Lung microvascular endothelial cell (primary cell): ENCODE data around the gene CHST11. TPM values are rescaled to one million over a fixed set of nuclear protein-coding genes. Genes with fewer than 3 reads are reported as not detected.
A peak's percentile ranks its signal among the peaks of the same experiment; 100 is the strongest.

Experiments used
- DNase-seq, 2 donors: peaks; one replicate each; pipeline versions ENCODE4 v3.0.0 to v3.0.0-alpha.2; 2010; ENCODE audit warnings: low read depth in 2 of 2
- total RNA-seq: library from RNA; depleted of rRNA; stranded (reverse); fragments of >200 nt; gene quantifications from 2 replicates; pipeline ENCODE4 v1.2.1, GENCODE V29; 2014

CHST11 gene
- total RNA-seq, 1 donor from 2014 or later, result 4.8 TPM

DNA sequence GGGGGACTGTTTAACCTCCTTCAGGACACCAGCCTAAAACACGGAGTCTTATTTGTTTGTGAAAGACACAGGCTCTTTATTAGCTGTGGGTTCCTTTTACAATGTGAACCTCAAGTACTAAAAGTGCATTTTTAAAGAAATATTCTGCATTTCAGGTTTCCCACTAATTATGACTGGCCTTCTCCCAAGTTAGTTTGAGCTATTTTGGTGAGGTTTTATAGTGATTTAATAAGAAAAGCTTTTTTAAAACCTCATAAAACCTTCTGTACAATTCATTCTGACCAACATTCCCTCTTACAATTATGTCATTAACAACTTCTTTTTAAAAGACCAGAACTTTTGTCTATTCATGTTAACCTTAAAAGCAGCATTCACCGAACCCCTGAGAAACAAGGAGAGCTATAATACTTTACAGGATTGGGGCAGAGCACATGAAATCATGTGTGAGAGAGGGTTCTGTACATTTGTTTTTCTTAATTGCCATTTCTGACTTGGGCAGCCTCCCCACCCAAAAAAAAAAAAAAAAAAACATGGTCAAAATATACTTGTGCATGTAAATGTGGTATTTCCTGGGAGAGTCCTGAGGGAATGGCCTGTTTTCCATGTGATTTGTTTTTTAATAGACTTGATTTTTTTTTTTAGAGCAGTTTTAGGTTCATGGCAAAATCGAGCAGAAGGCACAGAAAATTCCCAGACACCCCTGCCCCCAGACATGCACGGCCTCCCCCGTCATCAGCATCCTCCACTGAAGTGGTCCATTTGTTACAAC, 169.5 kb downstream of the CHST11 start:
- no peak for DNase-seq

DNA sequence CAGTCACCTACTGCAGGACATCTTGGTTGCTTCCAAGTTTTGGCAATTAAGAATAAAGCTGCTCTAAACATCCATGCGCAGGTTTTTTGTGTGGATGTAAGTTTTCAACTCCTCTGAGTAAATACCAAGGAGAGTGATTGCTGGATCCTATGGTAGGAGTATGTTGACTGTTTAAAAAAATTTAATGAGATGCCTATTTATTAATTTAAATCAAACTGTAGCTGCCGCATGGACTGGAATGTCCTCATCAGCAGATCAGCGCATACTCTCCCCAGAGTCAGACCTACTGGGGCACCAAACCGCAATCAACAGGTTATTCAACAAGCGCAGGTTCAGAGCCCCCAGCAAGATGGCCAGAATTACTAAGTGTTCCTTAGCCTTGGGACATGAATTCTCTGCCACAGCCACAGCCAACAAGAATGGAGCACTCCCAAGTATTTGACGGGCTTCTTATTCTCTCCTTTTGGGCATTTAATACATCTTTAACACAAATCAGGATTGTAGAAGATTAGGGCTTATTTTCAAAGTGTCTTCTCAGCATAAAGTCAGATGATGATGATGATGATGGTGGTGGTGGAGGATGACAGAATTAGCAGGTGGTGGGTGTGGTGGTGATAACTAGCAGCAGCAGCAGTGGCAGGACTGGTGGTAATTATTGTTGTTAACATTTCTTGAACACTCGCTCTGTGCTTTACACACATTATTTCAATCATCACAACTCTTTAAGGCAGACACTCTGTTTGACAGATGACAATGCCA, 170.7 kb downstream of the CHST11 start:
- DNase-seq, result no peak

DNA sequence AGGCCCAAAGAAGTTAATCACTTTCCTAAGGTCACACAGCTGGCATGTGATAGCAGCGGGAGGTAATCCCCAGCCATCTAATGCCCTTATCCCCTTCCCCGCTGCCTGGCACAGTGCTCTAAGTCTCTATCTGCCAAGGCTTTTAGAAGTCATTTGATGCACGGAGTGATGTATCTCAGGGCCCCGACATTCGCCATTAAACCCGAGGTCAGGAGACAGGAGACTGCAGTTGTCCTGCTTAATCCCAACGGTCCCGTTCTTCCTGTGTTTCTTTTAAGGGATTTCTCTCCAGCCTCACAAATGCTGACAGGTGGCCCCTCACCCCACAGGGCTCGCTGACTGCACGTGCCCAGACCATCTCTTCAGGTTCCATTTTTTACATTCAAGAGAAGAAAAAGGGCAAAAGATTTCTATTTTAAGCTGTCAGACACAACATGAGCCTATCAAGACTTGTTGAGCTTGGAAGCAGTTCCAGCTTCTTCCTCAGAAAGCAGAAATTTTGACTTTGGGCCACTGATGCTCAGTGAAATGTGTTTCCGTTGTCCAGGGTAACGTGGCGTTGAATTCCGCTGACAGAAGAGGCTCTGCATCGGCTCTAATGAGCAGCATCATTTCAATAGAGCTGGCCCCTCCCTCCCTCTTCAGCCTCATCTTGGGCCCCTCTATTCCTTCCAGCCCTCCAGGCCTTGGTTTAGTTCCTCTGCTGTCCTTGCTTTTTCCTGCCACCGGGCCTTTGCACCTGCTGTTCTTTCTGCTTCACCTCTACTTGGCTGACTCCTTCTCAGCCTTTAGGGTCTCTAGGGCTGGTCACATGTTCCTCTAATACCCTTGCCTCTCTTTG, 171.5 kb downstream of the CHST11 start:
- DNase-seq, result no peak

DNA sequence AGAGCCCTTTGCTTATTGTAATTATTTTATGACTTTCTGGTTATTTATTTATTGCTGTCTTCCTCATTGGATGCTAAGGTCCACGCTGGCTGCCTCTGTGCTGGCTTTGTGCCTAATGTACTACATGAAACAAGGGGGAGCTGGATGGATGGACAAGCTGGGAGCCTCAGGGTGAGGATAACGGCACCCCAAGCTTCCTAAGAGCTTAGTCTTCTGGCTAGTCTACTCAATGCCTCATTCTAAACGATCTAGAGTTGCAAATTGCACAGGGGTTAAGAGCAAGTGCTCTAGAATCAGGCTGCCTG, 172.0 kb downstream of the CHST11 start:
- DNase-seq, result no peak

DNA sequence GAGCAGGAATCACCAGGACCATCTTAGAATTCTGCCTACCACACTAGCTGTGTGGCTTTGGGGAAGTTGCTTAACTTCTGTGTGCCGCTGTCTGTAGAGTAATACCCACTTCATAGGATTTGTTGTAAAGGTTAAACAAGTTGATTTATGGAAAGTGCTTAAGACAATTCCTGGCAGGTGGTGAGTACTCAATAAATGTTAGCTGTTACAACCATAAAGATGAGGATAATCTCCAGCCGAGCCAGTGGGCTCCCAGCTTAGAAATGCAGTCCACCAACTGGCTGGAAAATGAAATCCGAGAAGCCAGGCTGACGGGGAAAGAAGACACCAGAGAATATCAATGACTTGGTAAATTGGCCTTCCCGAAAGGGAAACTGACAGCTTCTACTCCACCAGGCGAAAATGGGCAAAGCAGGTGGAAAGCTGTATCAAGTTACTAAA, 173.5 kb downstream of the CHST11 start:
- no peak for DNase-seq

DNA sequence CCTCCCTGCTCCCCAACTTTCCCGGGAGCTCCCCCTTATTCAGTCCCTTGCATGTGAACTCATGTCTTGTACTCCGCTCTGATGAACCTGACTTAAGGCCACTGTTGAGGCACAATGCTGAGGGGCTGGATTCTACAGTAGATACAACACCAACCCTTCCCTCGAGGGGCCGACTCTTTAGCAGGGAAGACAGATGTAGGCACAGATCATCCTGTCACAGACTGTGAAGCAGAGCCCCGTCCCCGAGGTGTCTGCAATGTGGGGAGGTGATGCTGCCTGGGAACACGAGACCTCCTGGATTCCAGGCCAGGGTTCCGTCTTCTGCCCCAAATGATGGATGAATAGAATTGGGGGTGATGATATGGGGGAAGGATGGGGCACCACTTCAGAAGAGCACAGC, 175.1 kb downstream of the CHST11 start:
- no peak for DNase-seq

DNA sequence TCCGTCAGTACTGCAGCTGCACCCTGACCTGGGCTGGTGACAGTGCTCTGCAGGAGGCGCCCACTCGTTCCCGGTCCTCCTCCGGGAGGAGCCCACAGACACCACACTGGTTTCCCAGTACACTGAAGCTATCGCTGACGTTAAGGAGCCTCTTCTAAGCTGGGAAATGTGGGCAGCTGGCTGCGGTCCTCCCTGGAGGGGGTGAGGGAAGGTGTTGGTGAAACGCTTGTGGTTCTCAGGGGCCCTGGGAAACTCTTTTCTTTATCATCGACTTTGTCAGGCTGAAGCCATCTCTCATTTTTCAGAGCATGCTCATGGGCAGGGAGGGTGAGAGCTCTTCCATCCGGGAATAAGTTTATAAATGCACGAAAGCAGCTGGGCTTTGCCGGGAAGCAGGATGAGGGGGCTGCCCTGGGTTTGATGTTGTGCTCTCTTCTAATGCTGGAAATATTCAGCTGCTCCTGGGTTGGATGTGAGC, 176.0 kb downstream of the CHST11 start:
- DNase-seq, result no peak

DNA sequence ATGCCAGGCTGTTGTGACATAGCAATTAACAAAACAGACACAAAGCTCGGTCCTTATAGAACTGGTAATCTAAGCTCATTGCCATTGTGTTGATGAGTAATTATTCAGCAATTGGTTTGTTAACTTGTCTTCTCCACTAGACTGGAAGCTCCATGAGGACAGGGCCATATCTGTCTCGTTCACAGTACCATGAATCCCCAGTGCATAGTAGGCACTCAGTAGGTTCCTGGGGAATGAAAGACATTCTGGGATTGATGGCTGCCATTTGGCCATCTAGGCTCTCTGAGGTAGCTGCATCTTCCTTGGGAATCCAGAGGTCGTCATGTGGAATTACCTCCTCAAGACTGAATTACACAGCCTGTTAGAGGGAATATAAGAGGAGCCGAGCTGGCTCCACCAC, 177.3 kb downstream of the CHST11 start:
- no peak for DNase-seq

DNA sequence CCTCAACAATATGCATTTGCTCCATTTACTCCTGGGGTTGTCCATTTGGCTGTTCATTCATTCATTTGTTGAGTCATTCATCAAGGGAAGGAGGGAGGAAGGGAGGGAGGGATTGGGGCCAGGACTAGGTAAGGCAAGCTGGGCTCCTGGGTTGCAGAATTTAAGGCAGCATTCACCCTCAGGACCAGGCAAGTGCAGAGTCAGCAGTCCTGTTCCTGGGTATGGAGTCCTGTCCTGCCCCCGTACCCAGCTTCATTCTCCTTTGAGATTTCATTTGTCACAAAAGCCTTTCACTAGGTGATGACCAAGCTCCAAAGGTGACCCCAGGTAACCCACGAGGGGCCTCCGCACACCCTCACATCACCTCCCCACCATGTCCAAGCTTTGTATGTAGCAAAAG, 178.1 kb downstream of the CHST11 start:
- DNase-seq, result no peak

DNA sequence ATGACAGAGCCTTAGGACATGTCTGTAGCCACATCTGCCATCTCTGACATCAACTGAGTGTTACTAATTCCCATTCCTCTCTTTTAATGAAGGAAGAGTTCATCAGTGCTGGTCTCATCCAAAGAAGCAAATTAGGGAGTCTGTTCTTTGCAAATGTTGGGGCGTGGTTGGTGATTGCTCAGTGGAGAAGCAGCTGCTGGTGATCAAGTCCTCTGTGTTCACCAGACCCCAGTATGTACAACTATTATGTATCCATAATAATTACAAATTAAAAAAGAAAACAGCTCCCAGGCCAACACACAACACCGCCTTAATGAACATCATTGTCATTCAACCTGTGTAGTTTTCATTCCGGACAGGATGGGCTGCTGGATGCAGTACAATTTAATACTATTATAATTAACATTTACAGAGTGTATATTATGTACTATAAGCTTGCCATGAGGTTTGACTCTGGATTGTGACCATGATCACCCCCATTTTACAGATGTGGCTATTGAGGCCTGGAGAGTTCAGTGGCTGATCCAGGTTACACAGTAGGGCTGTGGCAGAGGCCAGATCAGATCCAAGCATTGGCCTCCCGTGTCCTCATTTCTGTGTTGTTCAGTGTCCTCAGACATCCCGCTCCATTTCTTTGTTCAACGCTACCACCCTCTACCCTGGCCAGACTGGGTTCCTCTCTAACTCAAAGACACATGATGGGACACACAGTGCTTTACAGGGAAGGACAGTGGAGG, 179.0 kb downstream of the CHST11 start:
- DNase-seq, result no peak

DNA sequence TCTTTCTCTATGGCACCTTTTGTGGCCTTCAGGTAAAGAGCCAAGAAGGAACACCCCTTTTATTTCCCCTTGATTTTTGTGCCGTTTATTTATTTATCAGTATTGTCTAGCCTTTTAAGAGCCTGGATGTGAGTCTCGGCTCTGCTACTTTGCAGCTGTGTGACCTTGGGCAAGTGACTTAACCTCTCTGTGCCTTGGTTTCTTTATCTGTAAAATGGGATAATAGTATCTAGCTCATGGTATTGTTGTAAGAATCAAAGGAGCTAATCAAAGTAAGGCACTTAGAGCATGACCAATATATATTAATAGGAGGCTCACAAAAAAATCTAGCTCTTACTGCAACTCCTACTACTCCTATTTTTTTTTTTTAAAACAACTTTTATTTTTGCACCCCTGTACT, 179.7 kb downstream of the CHST11 start:
- DNase-seq, result no peak

DNA sequence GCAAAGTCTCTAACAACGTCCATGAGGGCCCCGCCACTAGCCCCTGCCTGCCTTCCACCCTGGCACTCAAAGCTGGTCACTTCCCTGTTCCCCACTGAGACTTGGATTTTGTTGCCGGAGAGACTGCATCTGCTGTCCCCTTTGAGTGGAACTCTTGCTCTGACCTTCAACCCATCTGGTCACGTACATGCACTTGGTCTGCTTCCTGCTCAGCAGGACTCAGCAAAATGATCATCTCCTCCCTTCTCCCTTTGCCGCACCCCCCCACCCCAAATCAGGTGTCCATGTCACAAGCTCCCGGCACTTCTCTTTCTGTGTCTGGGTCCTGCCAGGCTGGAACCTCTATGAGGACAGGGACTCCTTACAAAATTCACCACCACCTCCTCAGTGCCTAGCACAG, 180.9 kb downstream of the CHST11 start:
- DNase-seq, result no peak

DNA sequence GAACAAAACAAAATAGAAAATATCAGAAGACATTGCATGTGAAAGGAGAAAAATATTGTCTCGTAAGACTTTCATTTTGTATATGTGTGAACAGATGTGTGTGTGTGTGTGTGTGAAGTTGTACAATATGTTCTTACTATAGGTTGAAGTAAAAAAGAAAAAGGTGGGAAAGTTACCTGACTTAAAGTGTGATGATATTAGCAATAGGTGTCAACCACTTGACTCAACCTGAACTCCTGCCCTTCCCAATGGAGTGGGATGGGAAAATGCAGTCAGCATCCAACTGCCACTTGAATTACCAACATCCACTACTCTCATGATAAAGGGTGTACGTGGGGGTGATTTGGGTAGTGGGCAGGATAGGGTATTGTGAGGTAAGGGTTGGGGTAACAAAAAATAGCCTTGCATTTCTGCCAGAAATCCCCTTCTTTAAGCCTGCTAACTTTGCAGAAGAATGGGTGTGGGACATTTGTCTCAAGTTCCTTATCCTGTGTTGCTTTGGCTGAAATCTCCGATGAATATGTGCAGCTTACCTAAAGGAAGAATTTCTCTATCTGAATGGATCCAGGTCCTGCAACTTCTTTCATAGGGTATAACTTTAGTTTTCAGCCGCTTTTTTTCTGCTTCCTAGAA, 181.6 kb downstream of the CHST11 start:
- DNase-seq, result no peak

DNA sequence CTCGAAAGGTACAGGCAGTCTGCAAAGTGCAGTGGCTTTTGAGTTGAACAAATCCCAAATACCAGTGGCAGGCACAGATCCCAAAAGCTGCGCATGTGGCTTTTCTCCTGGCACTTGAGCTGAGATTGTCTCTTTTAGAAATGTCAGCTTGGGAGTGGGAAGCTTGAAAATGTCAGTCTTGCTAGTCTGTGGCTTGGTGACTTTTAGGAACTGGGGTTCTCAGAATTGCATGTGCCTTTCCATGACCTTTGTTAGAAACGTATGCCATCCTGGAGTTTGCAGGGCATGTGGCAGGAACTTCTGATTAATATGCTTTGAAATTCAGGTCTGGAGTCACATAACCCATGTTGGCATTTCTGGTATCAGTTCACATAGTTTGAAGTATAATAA, 182.1 kb downstream of the CHST11 start:
- no peak for DNase-seq

DNA sequence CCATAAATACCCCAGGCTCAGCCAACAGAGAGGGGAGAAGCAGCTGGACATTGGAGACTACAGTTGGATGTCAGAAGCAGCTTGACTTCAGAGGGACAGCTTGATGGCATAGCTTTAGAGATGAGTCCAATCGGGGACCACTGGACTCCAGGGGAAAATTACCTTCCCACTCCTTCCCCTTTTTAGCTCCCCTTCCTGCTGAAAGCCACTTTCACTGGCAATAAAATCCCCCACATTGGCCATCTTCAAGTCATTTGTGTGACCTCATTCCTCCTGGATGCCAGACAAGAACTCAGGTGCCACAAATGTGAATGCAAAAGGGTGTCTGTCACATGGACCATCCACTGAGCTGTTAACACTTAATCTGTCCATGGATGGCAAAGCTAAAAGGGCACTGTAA, 184.2 kb downstream of the CHST11 start:
- DNase-seq, result no peak

DNA sequence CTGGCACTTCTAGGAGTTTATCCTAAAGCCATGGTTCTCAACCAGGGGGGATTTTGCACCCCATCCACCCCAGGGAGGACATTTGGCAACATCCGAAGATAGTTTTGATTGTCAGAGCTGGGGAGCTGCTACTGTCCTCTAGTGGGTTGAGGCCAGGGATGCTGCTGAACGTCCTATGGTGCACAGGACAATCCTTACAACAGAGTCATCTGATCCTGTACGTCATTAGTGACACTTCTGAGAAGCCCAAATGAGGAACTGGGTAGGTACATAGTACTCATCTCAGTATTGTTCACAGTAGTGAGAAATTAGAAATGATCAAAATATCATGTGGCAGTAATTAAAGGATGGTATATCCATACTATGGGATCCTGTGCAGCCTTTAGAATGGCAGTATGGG, 185.1 kb downstream of the CHST11 start:
- no peak for DNase-seq

DNA sequence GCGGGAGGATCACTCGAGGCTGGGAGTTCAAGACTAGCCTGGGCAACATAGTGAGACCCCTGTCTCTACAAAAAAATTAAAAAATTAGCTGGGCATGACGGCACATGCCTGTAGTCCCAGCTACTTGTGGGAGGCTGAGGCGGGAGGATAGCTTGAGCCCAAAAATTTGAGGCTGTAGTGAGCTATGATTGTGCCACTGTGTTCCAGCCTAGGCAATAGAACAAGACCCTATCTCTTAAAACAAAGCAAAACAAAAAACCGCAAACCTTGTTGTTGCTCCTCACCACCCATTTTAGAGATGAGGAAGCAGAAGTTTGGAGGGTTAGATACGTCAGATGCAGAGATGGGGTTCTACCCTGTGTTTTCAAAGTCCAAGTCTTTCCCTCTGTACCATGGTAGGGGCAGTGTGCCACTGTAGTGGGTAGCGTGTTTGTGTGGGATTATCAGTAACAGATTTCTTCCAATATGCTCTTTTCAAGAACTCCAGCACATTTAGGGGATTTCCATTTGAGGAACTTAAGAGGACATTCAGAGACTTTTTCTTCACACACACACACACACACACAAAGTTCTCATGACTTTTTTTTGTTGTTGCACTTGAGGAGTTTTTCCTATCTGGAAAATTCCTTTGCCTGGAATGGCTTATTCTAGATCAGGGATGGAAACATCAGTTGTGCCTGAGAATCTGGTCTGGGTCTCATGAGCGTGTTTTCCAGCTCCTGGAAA, 186.5 kb downstream of the CHST11 start:
- DNase-seq, result no peak

DNA sequence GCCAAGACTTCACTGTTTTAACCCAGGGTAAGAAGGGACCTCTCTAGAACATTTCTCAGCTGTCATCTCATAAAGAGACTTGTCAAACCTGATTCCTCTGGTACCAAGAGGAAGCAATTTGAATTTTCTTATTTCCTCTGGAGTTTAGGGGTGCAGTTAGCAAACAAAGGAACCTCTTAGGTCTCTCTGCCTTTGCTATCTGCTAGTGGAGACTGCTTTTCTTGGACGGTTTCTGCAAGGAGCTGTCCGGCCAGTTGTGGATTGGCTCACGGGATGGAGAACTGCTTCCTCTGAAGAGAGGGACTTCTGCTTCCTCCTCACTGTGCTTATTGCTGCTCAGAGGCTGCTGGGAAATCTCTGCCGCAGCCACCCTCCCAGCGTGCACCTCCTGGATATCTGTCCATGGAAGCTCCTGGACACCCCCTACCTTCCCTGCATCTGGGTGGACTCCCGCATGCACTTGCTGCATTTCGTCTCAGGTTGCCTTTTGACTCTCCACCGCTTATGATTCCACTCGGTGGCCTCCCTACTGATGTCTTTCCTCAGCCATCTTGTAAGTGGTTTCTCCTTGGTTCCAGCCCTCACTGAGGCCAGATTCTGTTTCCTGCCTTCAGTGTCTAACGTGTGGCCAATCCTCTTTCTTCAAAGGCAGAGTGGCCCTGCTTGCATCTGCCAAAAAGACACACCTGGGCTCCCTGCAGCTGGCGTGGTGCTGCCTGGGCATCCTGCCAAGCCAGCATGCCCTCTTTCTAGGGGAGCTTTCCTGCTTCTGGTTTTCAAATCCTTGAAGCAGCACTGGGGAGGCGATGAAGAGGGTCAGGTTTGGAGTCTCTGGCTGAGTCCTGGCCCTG, 187.3 kb downstream of the CHST11 start:
- DNase-seq, result peak in 1 of 2 donors; percentile 42

DNA sequence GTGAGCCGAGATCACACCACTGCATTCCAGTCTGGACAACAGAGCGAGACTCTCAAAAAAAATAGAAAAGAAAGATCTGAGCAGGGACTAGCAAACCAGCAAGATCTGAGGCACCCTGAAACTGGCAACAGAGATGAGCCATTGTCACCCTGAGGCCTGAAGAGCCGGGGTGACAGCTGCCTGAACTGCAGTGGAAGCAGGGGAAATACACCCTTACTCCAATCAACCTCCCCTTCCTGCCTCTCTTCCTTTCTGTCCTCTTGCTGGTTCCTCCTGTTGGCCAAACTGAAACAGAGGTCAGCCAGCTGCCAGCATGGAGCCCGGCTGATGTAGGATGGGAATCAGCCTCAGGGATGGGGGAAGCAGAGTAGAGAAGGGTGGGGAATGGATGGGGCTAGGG, 192.0 kb downstream of the CHST11 start:
- peak; percentile 15 to 22 for DNase-seq
